PC-3 (cell line): ENCODE measurements around the gene PRRG4.

Experiments used
- EZH2phosphoT487 ChIP-seq: fragments of 300-600 bp; sonication (generic); IDR thresholded peaks from 2 replicates; pipeline ENCODE4 v1.6.1; 2018; ENCODE audit warnings: mild to moderate bottlenecking, antibody characterized with exemption, low read length, borderline replicate concordance
- TF ChIP-seq, protein P1 (sequence below): fragments of 300-600 bp; sonication (generic); conservative IDR thresholded peaks from 2 replicates; pipeline ENCODE4 v1.5.1; 2017; ENCODE audit warnings: antibody characterized with exemption, low read depth, mild to moderate bottlenecking, low read length

DNA sequence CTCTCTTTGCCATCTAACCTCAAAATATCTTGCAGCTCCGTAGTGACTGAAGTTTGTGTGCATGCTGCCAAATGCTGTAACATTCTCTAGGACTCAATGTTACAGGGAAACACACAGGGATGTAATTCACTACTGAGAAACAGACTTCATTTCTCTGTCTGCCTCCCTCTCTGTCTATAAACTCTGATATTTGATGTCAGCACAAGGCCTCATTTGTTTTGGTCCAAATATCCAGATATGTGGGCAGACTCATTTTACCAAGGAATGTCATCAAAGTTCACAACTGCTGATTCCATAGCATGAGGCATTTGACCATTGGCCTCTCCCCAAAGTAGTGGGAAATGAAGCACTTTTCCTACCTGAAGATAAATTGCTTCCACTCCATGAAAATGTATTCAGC lies 2.5 kb upstream of the PRRG4 start:
- TF ChIP-seq, protein P1, sequence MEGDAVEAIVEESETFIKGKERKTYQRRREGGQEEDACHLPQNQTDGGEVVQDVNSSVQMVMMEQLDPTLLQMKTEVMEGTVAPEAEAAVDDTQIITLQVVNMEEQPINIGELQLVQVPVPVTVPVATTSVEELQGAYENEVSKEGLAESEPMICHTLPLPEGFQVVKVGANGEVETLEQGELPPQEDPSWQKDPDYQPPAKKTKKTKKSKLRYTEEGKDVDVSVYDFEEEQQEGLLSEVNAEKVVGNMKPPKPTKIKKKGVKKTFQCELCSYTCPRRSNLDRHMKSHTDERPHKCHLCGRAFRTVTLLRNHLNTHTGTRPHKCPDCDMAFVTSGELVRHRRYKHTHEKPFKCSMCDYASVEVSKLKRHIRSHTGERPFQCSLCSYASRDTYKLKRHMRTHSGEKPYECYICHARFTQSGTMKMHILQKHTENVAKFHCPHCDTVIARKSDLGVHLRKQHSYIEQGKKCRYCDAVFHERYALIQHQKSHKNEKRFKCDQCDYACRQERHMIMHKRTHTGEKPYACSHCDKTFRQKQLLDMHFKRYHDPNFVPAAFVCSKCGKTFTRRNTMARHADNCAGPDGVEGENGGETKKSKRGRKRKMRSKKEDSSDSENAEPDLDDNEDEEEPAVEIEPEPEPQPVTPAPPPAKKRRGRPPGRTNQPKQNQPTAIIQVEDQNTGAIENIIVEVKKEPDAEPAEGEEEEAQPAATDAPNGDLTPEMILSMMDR = no peak
- TF ChIP-seq EZH2phosphoT487 = no peak
